Suprapubic skin (tissue), 4 donors: ENCODE measurements around the gene CDH4. TPM values are rescaled to one million over a fixed set of nuclear protein-coding genes. Genes with fewer than 3 reads are reported as not detected.

Experiments used
- DNase-seq, 2 donors: peaks; one replicate each; pipeline ENCODE4 v3.0.0-alpha.2; 2019; ENCODE audit warnings: low spot score in 2 of 2
- H3K27ac ChIP-seq: fragments of 200-600 bp; sonication (generic); one replicate; pipeline ENCODE4 v1.5.1; 2019
- H3K27me3 ChIP-seq: fragments of 200-600 bp; sonication (generic); one replicate; pipeline ENCODE4 v1.5.1; 2019
- H3K36me3 ChIP-seq: fragments of 200-600 bp; sonication (generic); one replicate; pipeline ENCODE4 v1.5.1; 2019
- H3K4me1 ChIP-seq: fragments of 200-600 bp; sonication (generic); one replicate; pipeline ENCODE4 v1.5.1; 2019
- H3K4me3 ChIP-seq: fragments of 200-600 bp; sonication (generic); one replicate; pipeline ENCODE4 v1.5.1; 2019; ENCODE audit warnings: mild to moderate bottlenecking
- H3K9me3 ChIP-seq: fragments of 200-600 bp; sonication (generic); one replicate; pipeline ENCODE4 v1.5.1; 2019
- EP300 ChIP-seq: sonication (generic); formaldehyde crosslinking; IDR thresholded peaks from one replicate; pipeline ENCODE4 v1.6.1; 2017; ENCODE audit warnings: antibody characterized with exemption
- POLR2A ChIP-seq, 2 donors: fragments of 450-650 bp; IDR thresholded peaks; one replicate each; pipeline ENCODE4 v1.6.1; 2017; ENCODE audit warnings: antibody characterized with exemption in 2 of 2, mild to moderate bottlenecking in 2 of 2, moderate library complexity in 2 of 2
- POLR2AphosphoS5 ChIP-seq, 3 donors: sonication (generic); formaldehyde crosslinking; IDR thresholded peaks; one replicate each; pipeline ENCODE4 v1.6.1; 2017; ENCODE audit warnings: antibody characterized with exemption in 3 of 3
- WGBS: methylation state at CpG from one replicate; pipeline ENCODE4 v1.1.5; 2018; 5-methylcytosine and 5-hydroxymethylcytosine counted together
- total RNA-seq, 4 donors: library from RNA; depleted of rRNA; stranded (reverse); fragments of >200 nt; gene quantifications; one replicate each; pipeline ENCODE4 v1.1.0, GENCODE V29; 2016
- TF ChIP-seq, protein P1 (sequence below), 2 donors: fragments of 200-600 bp in 1 of 2; fragments of 450-650 bp in 1 of 2; sonication (generic) in 1 of 2; IDR thresholded peaks; one replicate each; pipeline ENCODE4 v1.5.1; 2016 to 2019; ENCODE audit warnings: antibody characterized with exemption in 2 of 2, mild to moderate bottlenecking in 1 of 2, moderate library complexity in 1 of 2

Gene CDH4
- total RNA-seq, 4 donors from 2014 or later: 0.91 to 5.9 (median 2.6) TPM

DNA sequence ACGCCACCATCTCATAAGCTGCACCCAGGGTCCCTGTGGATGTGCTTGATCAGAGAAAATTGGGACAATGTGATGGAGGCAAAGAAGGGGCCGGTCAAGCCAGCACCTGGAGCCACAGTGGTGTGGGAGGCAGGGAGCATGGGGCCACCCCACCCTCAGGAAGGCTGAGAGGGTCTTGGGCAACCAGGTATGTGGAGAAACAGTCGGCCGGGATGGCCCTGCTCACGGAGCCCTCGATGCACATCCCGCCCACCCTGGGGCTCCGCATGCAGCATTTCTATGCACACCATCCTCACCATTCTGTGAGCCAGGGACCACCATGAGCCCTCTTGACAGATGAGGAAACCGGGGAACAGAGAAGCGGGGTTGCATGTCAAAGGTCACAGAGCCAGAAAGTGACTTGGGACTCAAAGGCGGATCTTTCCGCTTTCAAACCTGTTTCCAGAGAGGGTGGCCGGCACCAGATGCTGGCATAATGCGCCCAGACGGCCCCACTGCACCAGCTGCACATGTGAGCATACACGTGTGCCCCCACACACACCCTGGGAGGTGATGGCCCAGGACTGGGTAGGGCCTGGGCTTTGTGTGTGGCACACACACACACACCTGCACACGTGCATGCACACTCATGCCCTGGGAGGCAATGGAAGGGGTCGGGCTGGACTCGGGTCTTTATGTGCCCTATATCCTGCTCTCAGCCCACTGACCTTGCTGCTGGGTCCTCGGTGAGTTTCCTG is 415.2 kb downstream of the CDH4 start:
- DNase-seq: no peak
- H3K27me3 ChIP-seq: peaks cover 17% of the 10 kb centered on the region
- TF ChIP-seq POLR2A (IDR thresholded peaks at IDR 0.05) (no peak), EP300 (no peak), POLR2AphosphoS5 (IDR thresholded peaks at IDR 0.05) (no peak)
- TF ChIP-seq, protein P1, sequence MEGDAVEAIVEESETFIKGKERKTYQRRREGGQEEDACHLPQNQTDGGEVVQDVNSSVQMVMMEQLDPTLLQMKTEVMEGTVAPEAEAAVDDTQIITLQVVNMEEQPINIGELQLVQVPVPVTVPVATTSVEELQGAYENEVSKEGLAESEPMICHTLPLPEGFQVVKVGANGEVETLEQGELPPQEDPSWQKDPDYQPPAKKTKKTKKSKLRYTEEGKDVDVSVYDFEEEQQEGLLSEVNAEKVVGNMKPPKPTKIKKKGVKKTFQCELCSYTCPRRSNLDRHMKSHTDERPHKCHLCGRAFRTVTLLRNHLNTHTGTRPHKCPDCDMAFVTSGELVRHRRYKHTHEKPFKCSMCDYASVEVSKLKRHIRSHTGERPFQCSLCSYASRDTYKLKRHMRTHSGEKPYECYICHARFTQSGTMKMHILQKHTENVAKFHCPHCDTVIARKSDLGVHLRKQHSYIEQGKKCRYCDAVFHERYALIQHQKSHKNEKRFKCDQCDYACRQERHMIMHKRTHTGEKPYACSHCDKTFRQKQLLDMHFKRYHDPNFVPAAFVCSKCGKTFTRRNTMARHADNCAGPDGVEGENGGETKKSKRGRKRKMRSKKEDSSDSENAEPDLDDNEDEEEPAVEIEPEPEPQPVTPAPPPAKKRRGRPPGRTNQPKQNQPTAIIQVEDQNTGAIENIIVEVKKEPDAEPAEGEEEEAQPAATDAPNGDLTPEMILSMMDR (IDR thresholded peaks at IDR 0.05): no peak
- H3K9me3 ChIP-seq: no peaks in the 10 kb centered on the region
- no peak overlapping the region for H3K4me3 ChIP-seq
- H3K4me1 ChIP-seq: peaks cover 17% of the 10 kb centered on the region
- no peak overlapping the region for H3K27ac ChIP-seq
- no peaks in the 10 kb centered on the region for H3K36me3 ChIP-seq
- WGBS: 84% methylated on average over 18 of the region's 20 CpGs

- no peak overlapping the region for H3K4me3 ChIP-seq
- WGBS: 24% methylated on average over 6 of the region's 9 CpGs
- H3K27ac ChIP-seq: no peak overlapping the region
- no peak for DNase-seq
- peaks cover 17% of the 10 kb centered on the region for H3K27me3 ChIP-seq
- no peaks in the 10 kb centered on the region for H3K36me3 ChIP-seq
- H3K4me1 ChIP-seq: peaks cover 17% of the 10 kb centered on the region
- H3K9me3 ChIP-seq: no peaks in the 10 kb centered on the region
- TF ChIP-seq POLR2AphosphoS5 (IDR thresholded peaks at IDR 0.05): no peak
These were observed 416.1 kb downstream of the CDH4 start for GRCh38 chr20:61668065-61668650.

DNA sequence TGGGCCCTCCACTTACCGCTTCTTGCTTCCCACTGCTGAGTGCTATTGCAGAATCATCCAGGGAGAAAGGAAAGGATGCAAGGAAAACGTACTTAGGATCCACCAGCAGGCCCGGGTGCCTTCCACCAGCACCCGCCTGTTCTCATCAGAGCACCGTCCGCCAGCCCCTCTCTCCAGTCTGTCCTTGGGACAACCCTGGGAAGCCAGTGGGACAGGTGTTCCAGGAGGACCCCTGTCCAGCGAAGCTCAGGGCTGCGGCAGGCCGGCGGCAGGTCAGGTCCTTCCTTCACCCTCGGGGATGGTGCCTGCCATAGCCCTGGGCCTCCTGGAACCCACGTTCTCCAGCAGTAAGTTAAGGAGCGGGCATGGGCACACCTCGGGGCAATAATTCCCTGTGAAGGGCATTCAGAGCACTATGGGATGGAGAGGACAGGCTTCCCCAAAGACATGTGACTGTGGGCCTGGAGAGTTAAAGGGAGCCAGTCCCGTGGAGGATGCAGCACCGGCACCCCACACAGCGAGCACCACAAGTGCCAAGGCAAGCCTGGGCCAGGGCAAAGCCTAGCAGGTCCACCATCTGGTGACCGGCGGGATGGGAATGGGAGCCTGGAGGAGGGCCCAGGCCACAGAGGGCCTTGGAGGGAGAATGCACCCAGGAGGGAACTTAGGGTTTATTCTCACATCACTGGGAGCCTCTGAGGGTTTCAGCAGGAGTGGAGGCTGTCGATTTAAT is 416.9 kb downstream of the CDH4 start:
- no peaks in the 10 kb centered on the region for H3K9me3 ChIP-seq
- no peak overlapping the region for H3K27ac ChIP-seq
- H3K4me3 ChIP-seq: no peak overlapping the region
- peaks cover 17% of the 10 kb centered on the region for H3K4me1 ChIP-seq
- no peak for TF ChIP-seq POLR2AphosphoS5 (IDR thresholded peaks at IDR 0.05)
- TF ChIP-seq EP300: no peak
- TF ChIP-seq POLR2A (IDR thresholded peaks at IDR 0.05): no peak
- TF ChIP-seq, protein P1 (IDR thresholded peaks at IDR 0.05): no peak
- H3K36me3 ChIP-seq: no peaks in the 10 kb centered on the region
- H3K27me3 ChIP-seq: peaks cover 17% of the 10 kb centered on the region
- DNase-seq: no peak
- 94% methylated on average over 11 of the region's 20 CpGs for WGBS

DNA sequence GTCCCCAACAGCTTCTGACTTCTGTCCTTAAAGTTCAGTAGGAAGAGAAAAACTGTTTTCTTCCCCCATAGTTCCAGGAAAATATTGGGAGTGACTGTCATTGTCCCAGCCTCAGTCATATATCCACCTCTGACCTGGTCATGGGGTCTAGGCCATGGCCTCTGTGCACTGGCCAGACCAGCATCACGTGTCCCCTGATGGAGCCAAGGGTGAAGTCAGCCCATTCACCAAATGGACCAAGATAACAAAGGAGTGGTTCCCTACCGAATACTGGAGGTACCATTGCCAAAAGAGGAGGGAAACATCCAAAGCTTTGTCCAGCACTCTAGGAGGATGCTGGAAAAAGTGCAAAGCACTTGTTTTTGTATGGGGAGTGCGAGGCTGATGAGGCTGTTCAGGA is 418.2 kb downstream of the CDH4 start:
- no peak overlapping the region for H3K4me3 ChIP-seq
- TF ChIP-seq, protein P1 (IDR thresholded peaks at IDR 0.05): no peak
- no peak for TF ChIP-seq EP300
- no peak for TF ChIP-seq POLR2A (IDR thresholded peaks at IDR 0.05)
- TF ChIP-seq POLR2AphosphoS5 (IDR thresholded peaks at IDR 0.05): no peak
- H3K4me1 ChIP-seq: peaks cover 13% of the 10 kb centered on the region
- no peaks in the 10 kb centered on the region for H3K9me3 ChIP-seq
- H3K27me3 ChIP-seq: peaks cover 17% of the 10 kb centered on the region
- WGBS: 73% methylated on average over 3 of the region's 3 CpGs
- H3K27ac ChIP-seq: no peak overlapping the region
- no peaks in the 10 kb centered on the region for H3K36me3 ChIP-seq
- DNase-seq: no peak

DNA sequence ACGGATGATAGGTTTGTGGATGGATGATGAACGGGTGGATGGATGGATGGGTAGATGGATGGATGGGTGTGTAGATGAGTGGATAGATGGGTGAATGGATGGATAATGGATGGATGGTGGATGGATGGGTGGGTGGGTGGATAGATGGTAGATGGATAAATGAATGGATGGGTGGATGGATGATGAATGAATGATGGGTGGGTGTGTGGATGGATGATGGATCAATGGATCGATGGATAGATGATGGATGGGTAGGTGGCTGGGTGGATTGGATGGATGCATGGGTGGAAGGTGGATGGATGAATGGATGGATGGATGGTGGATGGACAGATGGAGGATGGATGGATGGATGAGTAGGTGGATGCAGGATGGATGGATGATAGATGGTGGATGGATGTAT is 419.5 kb downstream of the CDH4 start:
- no peak for DNase-seq
- Histone ChIP-seq H3K4me3 (no peak overlapping the region), H3K36me3 (no peaks in the 10 kb centered on the region), H3K27me3 (peaks cover 17% of the 10 kb centered on the region), H3K27ac (no peak overlapping the region), H3K4me1 (peaks cover 13% of the 10 kb centered on the region), H3K9me3 (no peaks in the 10 kb centered on the region)
- TF ChIP-seq, protein P1 (IDR thresholded peaks at IDR 0.05): no peak
- no peak for TF ChIP-seq EP300
- TF ChIP-seq POLR2AphosphoS5 (IDR thresholded peaks at IDR 0.05): no peak
- TF ChIP-seq POLR2A (IDR thresholded peaks at IDR 0.05): no peak
- 95% methylated on average over 3 of the region's 3 CpGs for WGBS
